GM21423 (cell line): ENCODE measurements around the gene WDR75.
"Not testable (repeated sequence)": the region's sequence is repeated elsewhere in the genome, so short reads cannot be mapped to it uniquely, and the experiment has no call there.

Experiments
- ATAC-seq: cut with Tn5 transposase; IDR thresholded peaks from one replicate; pipeline ENCODE4 v1.9.1; 2021; ENCODE audit warnings: mild to moderate bottlenecking, moderate library complexity; ENCODE audit not compliant: unreplicated experiment

Gene WDR75

DNA sequence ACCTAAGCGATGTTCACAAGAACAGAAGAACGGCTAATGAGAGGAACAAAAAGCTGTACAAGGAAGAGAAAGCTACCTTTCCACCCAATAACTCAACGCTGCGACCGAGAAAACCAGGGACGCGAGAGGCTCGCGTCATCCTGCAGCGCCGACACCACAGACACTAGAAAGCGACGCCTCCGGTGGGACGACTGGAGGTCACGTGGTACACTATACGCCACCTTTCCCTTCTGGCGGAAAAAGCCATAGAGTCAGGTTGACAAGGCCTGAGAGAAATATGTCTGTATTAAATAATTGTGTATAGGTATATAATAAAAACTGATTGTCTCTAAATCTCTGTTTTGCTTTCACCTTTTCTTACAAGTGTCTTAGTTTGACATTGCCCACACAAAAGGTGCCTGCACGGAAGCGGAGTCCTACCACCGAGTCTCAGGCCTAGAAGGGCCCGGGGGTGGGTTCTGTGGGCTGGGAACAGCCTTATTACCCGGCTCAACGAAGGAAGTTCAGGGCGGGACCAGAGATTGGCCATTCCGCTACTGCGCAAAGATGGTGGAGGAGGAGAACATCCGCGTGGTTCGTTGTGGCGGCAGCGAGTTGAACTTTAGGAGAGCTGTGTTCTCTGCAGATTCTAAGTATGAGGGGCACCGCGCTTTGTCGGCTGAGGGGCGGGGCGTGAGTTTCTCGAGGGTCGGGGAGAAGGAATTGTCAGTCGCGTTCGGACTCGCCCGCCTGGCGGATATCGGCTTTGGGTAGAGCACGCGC lies at the start of gene WDR75:
Gene WDR75 (plus strand): TSS at position 528 of the 762 bp plus-strand sequence. CDS start 19 bp downstream, at position 547.
- peak; percentile 86 for ATAC-seq

DNA sequence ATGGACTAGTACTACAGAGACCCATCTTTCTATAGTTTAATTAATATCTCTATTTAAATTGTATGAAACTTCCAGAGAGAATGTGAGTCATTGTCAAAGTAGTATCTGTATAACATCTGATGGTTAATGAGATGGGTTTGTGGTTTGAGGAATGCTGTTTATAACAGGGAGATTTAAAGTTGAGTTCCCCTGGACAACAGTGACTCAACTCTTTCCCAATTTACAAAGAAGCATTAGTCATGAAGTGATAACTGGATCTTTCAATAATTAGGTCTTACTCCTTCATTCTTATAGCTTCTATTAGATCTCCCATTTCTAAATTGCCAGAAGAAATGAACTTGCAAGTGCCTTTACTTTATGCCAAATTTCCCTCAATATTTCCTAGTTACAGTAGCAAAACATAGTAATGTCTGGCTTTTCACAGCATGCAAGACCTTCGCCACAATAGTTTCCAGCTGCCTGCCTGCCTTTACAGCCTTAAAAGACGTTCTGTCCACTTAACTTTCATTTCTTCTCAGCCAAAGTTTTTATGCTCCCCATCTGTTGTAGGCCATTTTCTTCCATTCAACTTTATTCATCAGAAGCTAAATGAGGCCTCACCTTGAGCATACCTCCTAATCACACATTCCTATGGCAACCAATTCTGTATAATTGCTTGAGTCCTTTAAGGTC lies 47.7 kb upstream of the WDR75 start:
- ATAC-seq, result no peak

DNA sequence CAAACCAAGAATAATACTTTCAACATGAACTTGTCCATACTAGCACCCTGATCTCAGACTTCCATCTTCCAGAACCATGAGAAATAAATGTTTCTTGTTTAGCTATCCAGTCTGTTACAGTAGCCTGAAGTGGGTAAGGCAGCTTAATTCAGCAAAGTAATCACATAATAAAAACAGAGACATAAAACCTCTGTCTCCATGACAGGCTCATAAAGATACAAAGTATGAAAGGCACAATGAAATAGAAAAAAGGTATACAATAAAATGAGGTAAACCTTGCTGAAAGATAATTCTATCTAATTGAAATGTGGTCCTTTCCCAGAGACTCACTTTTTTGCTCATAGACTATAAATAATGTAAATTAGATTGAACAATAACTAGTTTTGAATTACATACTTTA lies 46.7 kb upstream of the WDR75 start:
- ATAC-seq, result no peak

DNA sequence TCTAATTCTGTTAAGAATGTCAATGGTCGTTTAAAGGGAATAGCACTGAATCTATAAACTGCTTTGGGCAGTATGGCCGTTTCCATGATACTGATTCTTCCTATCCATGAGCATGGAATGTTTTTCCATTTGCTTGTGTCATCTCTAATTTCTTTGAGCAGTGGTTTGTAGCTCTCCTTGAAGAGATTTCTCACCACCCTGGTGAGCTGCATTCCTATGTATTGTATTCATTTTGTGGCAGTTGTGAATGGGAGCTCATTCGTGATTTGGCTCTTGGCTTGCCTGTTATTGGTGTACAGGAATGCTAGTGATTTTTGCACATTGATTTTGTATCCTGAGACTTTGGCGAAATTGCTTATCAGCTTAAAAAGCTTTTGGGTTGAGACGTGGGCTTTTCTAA lies 38.3 kb upstream of the WDR75 start:
- no peak for ATAC-seq

DNA sequence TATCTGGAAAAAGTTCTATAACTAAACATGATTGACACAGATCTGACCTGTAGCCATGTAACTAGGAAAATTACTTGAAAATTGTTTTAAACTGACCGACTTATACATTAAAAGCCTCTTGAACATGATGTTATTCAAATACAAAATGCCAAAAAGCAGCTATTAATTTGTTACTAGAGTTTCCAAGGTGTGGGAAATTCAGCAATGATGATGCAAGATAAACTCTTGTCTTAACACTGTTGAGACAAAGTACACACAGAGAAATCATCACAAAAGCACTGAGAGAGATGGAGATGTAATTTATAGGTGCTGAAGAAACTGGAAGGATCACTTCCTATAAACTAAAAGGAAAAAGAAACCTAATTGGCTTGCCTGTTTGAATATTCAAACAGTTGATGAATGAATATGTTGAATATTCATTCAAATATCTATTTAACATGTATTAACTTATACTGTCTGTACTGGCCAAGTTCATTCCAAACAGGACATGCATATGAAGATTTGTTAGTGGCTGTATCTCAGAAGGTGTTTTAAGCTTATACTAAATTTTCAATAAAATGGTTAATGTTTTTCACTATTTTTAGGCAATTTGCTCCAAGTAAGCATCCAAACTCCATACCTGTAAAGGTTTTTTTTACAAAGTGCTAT lies 34.6 kb upstream of the WDR75 start:
- ATAC-seq, result no peak

DNA sequence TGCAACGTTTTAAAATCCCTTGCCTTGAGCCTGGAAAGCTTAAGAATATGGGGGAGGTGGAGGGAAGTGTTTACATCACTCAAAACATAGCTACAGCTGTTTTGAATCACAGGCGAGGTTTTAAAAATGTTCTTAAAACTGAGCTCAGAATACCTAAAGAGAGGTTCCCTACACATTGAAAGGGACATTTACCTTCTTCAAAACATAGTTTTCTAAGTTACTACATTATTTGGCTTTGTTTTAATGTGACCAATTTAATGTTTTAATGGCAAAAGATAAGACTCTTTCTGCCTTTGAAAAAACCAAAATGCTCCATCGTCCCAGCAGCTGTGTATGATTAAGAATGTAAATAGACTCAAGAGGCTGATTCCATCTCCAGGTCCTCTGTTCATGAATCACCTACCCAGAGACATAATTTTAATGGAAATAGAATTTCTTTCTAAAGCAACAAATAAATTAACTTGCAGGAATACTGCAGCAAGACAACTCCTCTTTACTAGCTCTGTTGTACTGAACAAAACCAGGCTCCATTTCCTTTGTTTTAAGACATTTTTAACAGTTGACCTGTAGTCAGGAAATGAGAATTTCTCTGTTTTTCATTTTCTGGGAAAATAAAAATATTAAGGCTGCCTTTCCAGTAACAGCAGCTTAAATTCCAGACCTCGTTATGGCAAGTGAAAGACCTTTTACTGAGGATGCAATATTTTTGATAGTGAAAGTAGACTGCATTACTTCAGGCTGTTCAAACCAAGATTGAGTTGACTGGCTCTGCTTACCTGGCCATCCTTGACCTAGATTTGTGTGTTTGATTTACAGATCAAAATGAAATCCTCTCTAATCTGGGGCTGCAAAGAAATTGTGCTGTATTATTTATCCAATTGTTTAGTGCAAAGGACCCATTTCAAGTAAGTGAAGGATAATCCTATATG lies 33.7 kb upstream of the WDR75 start:
- ATAC-seq, result no peak

DNA sequence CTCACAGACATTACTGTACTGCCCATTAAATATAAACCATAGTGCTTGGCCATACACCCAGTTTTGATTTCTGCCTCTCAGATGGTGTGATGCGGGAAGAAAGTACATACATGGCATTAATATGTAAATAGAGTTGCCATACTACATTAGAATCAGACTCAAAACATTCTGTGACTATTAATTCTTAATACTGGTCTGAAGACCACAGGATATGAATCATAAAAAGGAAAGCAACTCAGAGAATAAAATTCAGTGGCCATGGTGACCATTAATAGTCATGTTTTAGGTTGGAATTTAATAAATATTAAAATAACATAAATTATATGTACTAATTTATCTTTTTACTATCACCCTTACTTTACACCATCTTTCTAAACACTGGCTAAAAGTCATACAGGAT lies 33.0 kb upstream of the WDR75 start:
- no peak for ATAC-seq

DNA sequence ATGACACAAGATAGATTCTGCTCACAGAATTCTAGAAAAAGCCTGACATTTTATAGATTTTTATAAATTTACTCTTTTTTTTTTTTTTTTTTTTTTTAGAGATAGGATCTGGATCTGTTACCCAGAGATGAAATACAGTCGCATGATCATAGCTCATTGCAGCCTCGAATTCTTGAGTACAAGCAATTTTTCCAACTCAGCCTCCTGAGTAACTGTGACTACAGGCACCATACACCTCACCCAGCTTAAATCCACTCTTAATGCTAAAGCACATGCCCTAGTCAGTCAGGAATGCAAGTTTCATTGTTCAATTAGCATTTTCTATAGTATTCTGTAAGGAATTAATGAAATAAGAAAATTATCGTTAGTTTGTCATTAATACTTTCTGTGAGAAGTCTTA lies 32.1 kb upstream of the WDR75 start:
- ATAC-seq, result no peak

DNA sequence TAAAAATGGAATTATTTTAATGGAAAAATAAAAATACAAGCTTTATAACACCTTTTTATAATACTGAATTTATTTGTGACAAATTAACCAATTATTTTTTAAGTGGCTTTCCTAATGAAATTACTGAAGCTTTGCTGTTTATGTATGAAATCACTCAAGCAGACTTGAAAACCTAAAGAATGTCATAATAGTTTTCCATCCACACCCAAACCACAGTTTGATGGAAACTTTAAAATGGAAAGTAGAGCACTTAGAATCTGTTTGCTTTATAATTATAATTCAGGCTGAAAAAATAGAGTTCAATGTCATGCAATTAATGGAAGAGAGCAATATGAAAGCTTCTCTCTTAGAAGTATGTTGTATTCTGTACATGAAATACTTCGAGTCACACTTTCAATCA lies 31.6 kb upstream of the WDR75 start:
- no peak for ATAC-seq

DNA sequence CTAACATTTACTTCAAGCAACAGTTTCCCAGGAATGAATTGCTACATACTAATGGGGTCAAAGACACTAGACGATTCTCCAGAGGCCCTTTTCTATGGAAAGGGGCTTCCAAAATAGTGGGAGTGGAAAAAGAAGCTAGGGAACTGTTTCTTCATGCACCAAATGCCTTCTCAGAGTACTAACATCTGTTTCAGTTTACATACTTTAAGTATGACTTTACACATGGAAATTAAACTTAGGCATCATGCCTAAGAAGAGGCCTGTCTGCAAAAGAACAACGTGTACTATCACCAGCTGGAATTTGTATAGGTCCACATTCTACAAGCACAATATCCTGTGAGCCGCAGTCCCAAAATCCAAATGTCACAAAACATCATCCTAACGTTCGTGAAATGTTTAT lies 29.4 kb upstream of the WDR75 start:
- ATAC-seq, result no peak

DNA sequence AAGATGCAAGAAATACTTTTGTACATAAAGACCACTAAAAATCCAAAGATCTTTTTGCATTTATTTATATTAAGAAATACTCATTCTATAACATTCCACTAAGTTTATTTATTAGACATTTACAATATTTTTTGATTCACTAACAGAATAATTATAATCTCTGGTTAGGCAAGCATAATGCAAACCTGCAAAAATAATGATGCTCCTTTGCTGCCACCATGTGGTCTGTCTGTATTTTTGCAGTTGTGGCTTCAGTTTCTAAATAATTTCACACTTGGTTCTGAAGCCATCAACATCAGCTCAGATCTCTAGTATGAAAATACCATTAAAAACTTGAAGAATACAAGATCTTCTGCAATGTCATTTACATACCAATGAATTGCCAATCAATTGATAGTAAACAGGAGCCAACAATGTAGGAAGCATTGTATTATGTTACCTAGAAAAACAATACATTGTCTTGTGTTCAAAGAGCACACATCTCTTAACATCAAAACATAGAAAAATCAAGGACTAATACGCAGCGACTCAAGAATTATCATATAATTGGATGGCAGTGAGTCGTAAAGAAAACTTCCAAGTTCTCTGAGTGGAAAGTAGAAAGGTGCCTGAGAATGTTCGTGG lies 28.8 kb upstream of the WDR75 start:
- ATAC-seq, result peak; percentile 82

DNA sequence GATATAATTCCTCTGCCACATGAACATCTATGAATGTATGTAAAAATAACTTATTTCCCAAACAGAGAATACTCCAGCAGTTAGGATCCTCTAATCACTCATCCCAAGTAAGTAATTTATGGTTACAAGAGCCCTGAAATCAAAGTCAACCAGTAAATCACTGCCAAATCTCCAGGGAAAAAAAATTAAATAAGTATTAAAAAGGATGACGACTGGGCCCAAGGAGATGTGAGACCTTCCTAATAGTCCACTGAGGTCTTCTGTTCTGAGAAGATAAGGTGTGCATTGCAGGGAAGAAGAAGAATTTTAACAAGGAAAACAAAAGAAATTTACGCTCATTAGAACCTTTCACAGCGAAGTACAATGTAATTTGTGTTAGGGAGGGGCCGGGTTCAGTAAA lies 28.0 kb upstream of the WDR75 start:
- no peak for ATAC-seq

DNA sequence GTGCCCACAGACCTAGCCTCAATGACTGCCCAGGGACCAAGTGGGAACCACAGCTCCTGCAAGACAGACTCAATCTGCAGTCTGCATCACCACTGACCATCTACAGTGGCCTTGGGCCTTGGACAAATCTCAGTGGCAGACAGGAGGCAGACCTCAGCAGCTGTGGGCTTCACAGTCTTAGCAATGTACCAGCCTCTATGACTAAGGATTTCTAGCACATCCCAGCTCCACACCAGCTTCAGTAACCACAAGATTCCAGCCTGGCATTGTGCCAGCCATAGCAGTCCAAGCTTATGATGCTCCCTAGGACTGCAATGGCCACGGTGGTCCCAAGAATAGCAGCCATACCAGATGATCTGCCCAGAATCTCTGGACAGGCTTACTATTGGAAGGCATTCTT lies 19.6 kb upstream of the WDR75 start:
- ATAC-seq, result no peak

DNA sequence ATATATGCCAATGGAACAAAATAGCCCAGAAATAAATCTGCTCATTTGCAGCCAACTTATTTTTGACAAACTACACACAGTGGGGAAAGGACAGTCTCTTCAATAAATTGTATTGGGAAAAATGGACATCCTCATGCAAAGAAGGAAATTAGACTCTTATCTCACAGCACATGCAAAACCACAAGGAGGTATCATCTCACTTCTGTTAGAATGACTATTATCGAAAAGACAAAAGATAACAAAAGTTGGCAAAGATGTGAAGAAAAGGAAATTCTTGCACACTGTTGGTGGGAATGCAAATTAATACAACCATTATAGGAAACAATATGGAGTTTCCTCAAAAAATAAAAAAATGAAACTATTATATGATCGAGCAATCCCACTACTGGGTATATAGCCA lies 16.3 kb upstream of the WDR75 start:
- no peak for ATAC-seq

DNA sequence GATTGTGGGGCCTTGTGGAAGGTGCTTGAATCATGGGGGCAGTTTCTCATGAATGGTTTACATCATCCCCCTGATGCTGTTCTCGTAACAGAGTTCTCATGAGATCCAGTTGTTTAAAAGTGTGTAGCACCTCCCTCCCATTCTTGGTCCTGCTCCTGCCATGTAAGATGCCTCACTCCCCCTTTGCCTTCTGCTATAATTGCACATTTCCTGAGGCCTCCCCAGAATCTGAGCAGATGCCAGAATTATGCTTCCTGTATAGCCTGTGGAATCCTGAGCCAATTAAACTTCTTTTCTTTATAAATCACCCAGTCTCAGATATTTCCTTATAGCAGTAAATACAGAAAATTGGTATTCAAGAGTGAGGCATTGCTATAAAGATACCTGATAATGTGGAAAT lies 15.6 kb upstream of the WDR75 start:
- no peak for ATAC-seq

DNA sequence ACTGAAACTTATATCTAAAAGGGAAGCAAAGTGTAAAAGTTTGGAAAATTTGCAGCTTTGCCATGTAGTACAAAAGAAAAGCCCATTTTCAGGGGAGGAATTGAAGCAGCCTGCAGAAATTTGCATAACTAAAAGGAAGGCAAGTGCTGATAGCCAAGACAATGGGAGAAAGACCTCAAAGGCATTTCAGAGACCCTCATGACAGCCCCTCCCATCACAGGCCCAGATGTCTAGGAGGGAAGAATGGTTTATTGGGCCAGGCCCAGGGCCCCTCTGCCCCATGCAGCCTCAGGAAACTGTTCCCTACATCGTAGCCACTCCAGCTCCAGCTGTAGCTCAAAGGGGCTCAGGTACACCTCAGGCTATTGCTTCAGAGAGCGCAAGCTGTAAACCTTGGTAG lies 14.4 kb upstream of the WDR75 start:
- ATAC-seq, result no peak

DNA sequence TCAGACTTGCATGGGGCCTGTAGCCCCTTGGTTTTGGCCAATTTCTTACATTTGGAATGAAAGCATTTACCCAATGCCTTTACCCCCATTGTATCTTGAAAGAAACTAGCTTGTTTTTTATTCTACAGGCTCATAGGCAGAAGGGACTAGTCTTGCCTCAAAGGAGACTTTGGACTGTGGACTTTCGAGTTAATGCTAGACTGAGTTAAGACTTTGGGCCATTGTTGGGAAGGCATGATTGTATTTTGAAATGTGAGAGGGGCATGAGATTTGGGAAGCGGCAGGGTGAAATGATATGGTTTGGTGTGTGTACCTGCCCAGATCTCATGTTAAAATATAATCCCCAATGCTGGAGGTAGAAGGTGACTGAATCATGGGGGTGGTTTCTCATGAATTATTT lies 13.4 kb upstream of the WDR75 start:
- ATAC-seq, result no peak

DNA sequence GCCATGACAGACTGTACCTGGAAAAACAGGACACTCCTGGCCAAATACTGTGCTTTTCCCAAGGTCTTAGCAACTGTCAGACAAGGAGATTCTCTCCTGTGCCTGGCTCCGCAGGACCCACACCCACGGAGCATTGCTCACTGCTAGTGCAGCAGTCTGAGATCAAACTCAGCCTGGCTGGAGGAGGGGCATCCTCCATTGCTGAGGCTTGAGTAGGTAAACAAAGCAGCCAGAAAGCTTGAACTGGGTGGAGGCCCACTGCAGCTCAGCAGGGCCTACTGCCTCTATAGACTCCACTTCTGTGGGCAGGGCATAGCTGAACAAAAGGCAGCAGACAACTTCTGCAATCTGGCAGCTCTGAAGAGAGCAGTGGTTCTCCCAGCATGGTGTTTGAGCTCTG lies 10.8 kb upstream of the WDR75 start:
- ATAC-seq, result not testable (repeated sequence)

DNA sequence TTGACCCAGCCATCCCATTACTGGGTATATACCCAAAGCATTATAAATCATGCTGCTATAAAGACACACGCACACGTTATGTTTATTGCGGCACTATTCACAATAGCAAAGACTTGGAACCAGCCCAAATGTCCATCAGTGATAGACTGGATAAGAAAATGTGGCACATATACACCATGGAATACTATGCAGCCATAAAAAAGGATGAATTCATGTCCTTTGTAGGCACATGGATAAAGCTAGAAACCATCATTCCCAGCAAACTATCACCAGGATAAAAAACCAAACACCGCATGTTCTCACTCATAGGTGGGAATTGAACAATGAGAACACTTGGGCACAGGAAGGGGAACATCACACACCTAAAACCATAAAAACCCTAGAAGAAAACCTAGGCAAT lies 5.5 kb upstream of the WDR75 start:
- ATAC-seq, result not testable (repeated sequence)

DNA sequence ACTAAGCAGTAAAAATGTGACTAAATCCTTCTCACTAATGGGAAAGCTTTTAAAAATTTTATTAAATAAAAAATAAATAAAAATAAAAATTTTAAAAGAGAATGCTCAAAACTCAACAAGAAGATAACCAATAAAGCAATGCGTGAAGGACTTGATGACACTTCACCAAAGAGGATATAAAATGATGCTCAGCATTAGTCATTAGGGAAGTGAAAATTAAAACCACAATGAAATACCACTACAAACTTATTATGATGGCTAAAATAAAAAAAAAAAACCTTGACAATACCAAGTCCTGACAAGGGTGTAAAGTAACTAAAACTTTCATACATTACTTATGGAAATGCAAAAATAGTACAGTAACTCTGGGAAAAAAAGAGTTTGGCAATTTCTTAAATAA lies 3.3 kb upstream of the WDR75 start:
- no peak for ATAC-seq

DNA sequence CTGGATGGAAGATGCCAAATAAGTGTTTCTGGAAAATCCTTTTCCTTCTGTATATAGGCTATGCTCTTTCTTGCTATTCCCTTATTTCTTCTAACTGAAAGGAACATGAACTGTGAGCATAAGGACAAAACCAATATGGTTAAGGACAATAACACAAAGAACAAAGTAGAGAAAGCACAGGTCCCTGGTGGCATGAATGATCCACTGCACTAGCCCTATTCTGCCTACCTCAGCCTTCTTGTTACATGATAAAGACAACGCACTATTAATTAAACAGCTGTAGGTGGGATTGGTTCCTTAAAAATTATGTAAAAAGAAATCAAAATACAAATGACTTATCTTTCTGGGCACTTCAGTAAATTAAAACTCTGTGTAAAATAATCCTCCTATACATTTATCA lies 1.9 kb upstream of the WDR75 start:
- ATAC-seq, result no peak
